MM.1S (cell line): Measurements from ENCODE around the gene PAFAH1B2.
"Not testable (repeated sequence)": the region's sequence is repeated elsewhere in the genome, so short reads cannot be mapped to it uniquely, and the experiment has no call there.

ENCODE experiments used
- DNase-seq: peaks from one replicate; pipeline ENCODE4 v3.0.0-alpha.2; 2015
- H2AFZ ChIP-seq: fragments of 300-600 bp; sonication (generic); 2 replicates; pipeline ENCODE4 v1.6.0; 2016; ENCODE audit warnings: antibody characterized with exemption, low read length
- H3F3A ChIP-seq: fragments of 300-600 bp; sonication (generic); 2 replicates; pipeline ENCODE4 v1.6.1; 2016; ENCODE audit warnings: mild to moderate bottlenecking, antibody characterized with exemption, low read length, moderate library complexity, mixed read lengths; ENCODE audit not compliant: insufficient read depth
- H3K27ac ChIP-seq: fragments of 300-600 bp; sonication (generic); 2 replicates; pipeline ENCODE4 v1.5.1; 2016; ENCODE audit warnings: mild to moderate bottlenecking, low read length
- H3K27me3 ChIP-seq: fragments of 300-600 bp; sonication (generic); replicated peaks from 2 replicates; pipeline ENCODE4 v1.6.0; 2016; ENCODE audit warnings: low read length; ENCODE audit not compliant: insufficient read depth
- H3K36me3 ChIP-seq: fragments of 300-600 bp; sonication (generic); replicated peaks from 2 replicates; pipeline ENCODE4 v1.6.1; 2016; ENCODE audit warnings: mild to moderate bottlenecking, low read length, mixed read lengths; ENCODE audit not compliant: insufficient read depth
- H3K4me1 ChIP-seq: fragments of 300-600 bp; sonication (generic); 2 replicates; pipeline ENCODE4 v1.6.1; 2016; ENCODE audit warnings: low read length, mixed read lengths
- H3K4me2 ChIP-seq: fragments of 300-600 bp; sonication (generic); 2 replicates; pipeline ENCODE4 v1.6.0; 2016; ENCODE audit warnings: low read depth, low read length
- H3K4me3 ChIP-seq: fragments of 300-600 bp; sonication (generic); 2 replicates; pipeline ENCODE4 v1.5.1; 2016; ENCODE audit warnings: low read length, mixed read lengths
- H3K79me2 ChIP-seq: fragments of 300-600 bp; sonication (generic); 2 replicates; pipeline ENCODE4 v1.6.1; 2016; ENCODE audit warnings: mixed run types, low read length, mixed read lengths
- H3K9ac ChIP-seq: fragments of 300-600 bp; sonication (generic); 2 replicates; pipeline ENCODE4 v1.6.1; 2016; ENCODE audit warnings: low read length, mixed read lengths
- H3K9me2 ChIP-seq: fragments of 300-600 bp; sonication (generic); replicated peaks from 2 replicates; pipeline ENCODE4 v1.6.1; 2016; ENCODE audit warnings: mild to moderate bottlenecking, low read length, mixed read lengths; ENCODE audit not compliant: insufficient read depth
- H3K9me3 ChIP-seq: fragments of 300-600 bp; sonication (generic); replicated peaks from 2 replicates; pipeline ENCODE4 v1.6.1; 2016; ENCODE audit warnings: mild to moderate bottlenecking, low read length, mixed read lengths; ENCODE audit not compliant: insufficient read depth
- H4K20me1 ChIP-seq: fragments of 300-600 bp; sonication (generic); 2 replicates; pipeline ENCODE4 v1.6.1; 2016; ENCODE audit warnings: mild to moderate bottlenecking, low read length, moderate library complexity, mixed read lengths; ENCODE audit not compliant: insufficient read depth
- CTCF ChIP-seq: fragments of 300-600 bp; sonication (generic); IDR thresholded peaks from 2 replicates; pipeline ENCODE4 v1.5.1; 2016; ENCODE audit warnings: antibody characterized with exemption, low read length, mixed read lengths
- EZH2 ChIP-seq: fragments of 300-600 bp; sonication (generic); optimal IDR thresholded peaks from 2 replicates; pipeline ENCODE3; 2017; ENCODE audit warnings: low read depth, mild to moderate bottlenecking, antibody characterized with exemption, low read length, mixed read lengths
- EZH2phosphoT487 ChIP-seq: fragments of 300-600 bp; sonication (generic); IDR thresholded peaks from 2 replicates; pipeline ENCODE4 v1.6.1; 2018; ENCODE audit warnings: antibody characterized with exemption, low read length

PAFAH1B2 gene

GRCh38 chr11:117134431-117134830 lies 9.7 kb upstream of the PAFAH1B2 start:
- H3K4me3 ChIP-seq, result no peak overlapping the region
- no peak overlapping the region for H2AFZ ChIP-seq
- no peaks in the 10 kb centered on the region for H4K20me1 ChIP-seq
- H3K9me2 ChIP-seq, result no peaks in the 10 kb centered on the region
- no peaks in the 10 kb centered on the region for H3K79me2 ChIP-seq
- H3K36me3 ChIP-seq, result no peaks in the 10 kb centered on the region
- no peaks in the 10 kb centered on the region for H3K9me3 ChIP-seq
- no peak overlapping the region for H3K27ac ChIP-seq
- H3F3A ChIP-seq, result no peaks in the 10 kb centered on the region
- H3K27me3 ChIP-seq, result no peaks in the 10 kb centered on the region
- H3K9ac ChIP-seq, result no peak overlapping the region
- H3K4me1 ChIP-seq, result no peaks in the 10 kb centered on the region
- TF ChIP-seq EZH2phosphoT487 (no peak), CTCF (no peak), EZH2 (no peak)
- no peak for DNase-seq
- no peak overlapping the region for H3K4me2 ChIP-seq

GRCh38 chr11:117134979-117135378 lies 9.1 kb upstream of the PAFAH1B2 start:
- H3K4me2 ChIP-seq, H3K4me1 ChIP-seq, H3K4me3 ChIP-seq, H3K79me2 ChIP-seq, H3K9me2 ChIP-seq, H3K36me3 ChIP-seq, H3K27ac ChIP-seq, H3K9me3 ChIP-seq, H3K27me3 ChIP-seq, H3F3A ChIP-seq, H4K20me1 ChIP-seq, H3K9ac ChIP-seq, H2AFZ ChIP-seq, DNase-seq: not testable (repeated sequence)

GRCh38 chr11:117137223-117138086 lies 6.6 kb upstream of the PAFAH1B2 start:
- not testable (repeated sequence) for H3K4me1 ChIP-seq, H3K9ac ChIP-seq, DNase-seq, H3F3A ChIP-seq, H3K4me2 ChIP-seq, H3K27ac ChIP-seq, H3K4me3 ChIP-seq, H4K20me1 ChIP-seq, H3K36me3 ChIP-seq, H2AFZ ChIP-seq, H3K9me2 ChIP-seq, H3K27me3 ChIP-seq, H3K79me2 ChIP-seq, H3K9me3 ChIP-seq

- Histone ChIP-seq H3K27ac (peak overlapping the region; percentile 52; the same call in 1 of the 2 replicates), H3K9ac (peak overlapping the region; percentile 69; the same call in 1 of the 2 replicates), H3K27me3 (no peaks in the 10 kb centered on the region), H3K79me2 (peaks cover 43% of the 10 kb centered on the region), H3F3A (peaks cover 12% of the 10 kb centered on the region), H3K9me3 (no peaks in the 10 kb centered on the region), H3K4me2 (peak overlapping the region; percentile 86), H3K4me1 (0 out of 2 replicates have a peak, but pooled peaks cover 3% of the 10 kb centered on the region), H3K36me3 (no peaks in the 10 kb centered on the region), H3K9me2 (no peaks in the 10 kb centered on the region), H2AFZ (peak overlapping the region; percentile 79), H4K20me1 (peaks cover 15% of the 10 kb centered on the region; the same call in 1 of the 2 replicates), H3K4me3 (peak overlapping the region; percentile 75)
- TF ChIP-seq EZH2 (no peak), CTCF (no peak), EZH2phosphoT487 (no peak)
- peak; percentile 60 for DNase-seq
Observed at GRCh38 chr11:117143390-117143789, 697 bp upstream of the PAFAH1B2 start.
